Fibroblast of pulmonary artery (primary cell): ENCODE results near the gene CDH15.
A peak's percentile ranks its signal among the peaks of the same experiment; 100 is the strongest.

Source experiments
- DNase-seq: peaks from one replicate; pipeline ENCODE4 v3.0.0-alpha.2; 2010; ENCODE audit warnings: low read depth
- H3K4me3 ChIP-seq: replicated peaks from 2 replicates; pipeline ENCODE4 v1.5.1; 2011; ENCODE audit warnings: low read depth, mild to moderate bottlenecking, control low read depth, low read length, moderate library complexity
- CTCF ChIP-seq: IDR thresholded peaks from 2 replicates; pipeline ENCODE4 v1.5.1; 2011; ENCODE audit warnings: mild to moderate bottlenecking, control low read depth, low read length, inconsistent platforms; ENCODE audit errors: missing control alignments

CDH15 gene

GRCh38 chr16:89217388-89218191 is 46.0 kb downstream of the CDH15 start, which contains the start of gene ZNF778:
Gene ZNF778 (plus strand): TSS chr16:89217703. CDS start chr16:89221128, 3,425 bp downstream.
- peak within 1 kb of the TSS; percentile 95 for H3K4me3 ChIP-seq
- TF ChIP-seq CTCF: no peak
- peak; percentile 81 for DNase-seq

- no peak for DNase-seq
- H3K4me3 ChIP-seq: no peak overlapping the region
Measured at GRCh38 chr16:89219365-89219764, 47.8 kb downstream of the CDH15 start.

GRCh38 chr16:89221604-89222003 is 50.1 kb downstream of the CDH15 start:
- no peak for TF ChIP-seq CTCF
- no peak for DNase-seq
- H3K4me3 ChIP-seq: no peak overlapping the region

More at GRCh38 chr16:89219365-89219764, 47.8 kb downstream of the CDH15 start:
- no peak for TF ChIP-seq CTCF

GRCh38 chr16:89222931-89223330 is 51.4 kb downstream of the CDH15 start:
- TF ChIP-seq CTCF: no peak
- DNase-seq: no peak
- H3K4me3 ChIP-seq: no peak overlapping the region

GRCh38 chr16:89224665-89225064 is 53.1 kb downstream of the CDH15 start:
- TF ChIP-seq CTCF: no peak
- no peak for DNase-seq
- no peak overlapping the region for H3K4me3 ChIP-seq

- no peak overlapping the region for H3K4me3 ChIP-seq
- no peak for TF ChIP-seq CTCF
- DNase-seq: no peak
Measured at GRCh38 chr16:89230255-89230654, 58.7 kb downstream of the CDH15 start.

GRCh38 chr16:89232107-89232506 is 60.6 kb downstream of the CDH15 start:
- no peak for TF ChIP-seq CTCF
- no peak overlapping the region for H3K4me3 ChIP-seq
- DNase-seq: no peak
